Colonic mucosa (tissue), 4 donors: ENCODE measurements around the gene WFDC13. TPM values are rescaled to one million over a fixed set of nuclear protein-coding genes. Genes with fewer than 3 reads are reported as not detected.

Experiments used
- DNase-seq: peaks from one replicate; pipeline ENCODE4 v3.0.0-alpha.2; 2020
- H3K27ac ChIP-seq: fragments of 200-600 bp; one replicate; pipeline ENCODE4 v1.8.0; 2021
- H3K27me3 ChIP-seq: fragments of 200-600 bp; one replicate; pipeline ENCODE4 v1.8.0; 2021
- H3K36me3 ChIP-seq: fragments of 200-600 bp; one replicate; pipeline ENCODE4 v1.8.0; 2021
- H3K4me1 ChIP-seq: fragments of 200-600 bp; one replicate; pipeline ENCODE4 v1.8.0; 2021; ENCODE audit warnings: mild to moderate bottlenecking
- H3K4me3 ChIP-seq: fragments of 200-600 bp; one replicate; pipeline ENCODE4 v1.8.0; 2021
- H3K9ac ChIP-seq, 2 donors: one replicate each; pipeline ENCODE4 v1.7.0; 2013; ENCODE audit warnings: control low read depth in 2 of 2, low read depth in 2 of 2, low read length in 2 of 2
- H3K9me3 ChIP-seq: fragments of 200-600 bp; one replicate; pipeline ENCODE4 v1.8.0; 2021
- intact Hi-C: fragments of 100-400 bp; cut with DNase I; formaldehyde crosslinking; loops from one replicate; pipeline ENCODE4 v1.14.1; 2022
- total RNA-seq, 2 donors: library from RNA; stranded (reverse); fragmentation: NEBNext Ultra II Directional in 1 of 2; extraction: Animal tissue kit (Norgen Biotek cat#: 25700) in 1 of 2; gene quantifications; one replicate each; pipeline ENCODE4 v1.2.1, GENCODE V29; 2021
- TF ChIP-seq, protein P1 (sequence below): fragments of 200-600 bp; IDR thresholded peaks from one replicate; pipeline ENCODE4 v1.8.0; 2022; ENCODE audit warnings: antibody characterized with exemption, mild to moderate bottlenecking
- donor health status: healthy.
- donor health status: DM: no; HTN: no; CAD: no.
- donor health status: DM: no; HTN: no; CAD: no.

WFDC13 gene
- total RNA-seq, 2 donors from 2014 or later, result not detected

DNA sequence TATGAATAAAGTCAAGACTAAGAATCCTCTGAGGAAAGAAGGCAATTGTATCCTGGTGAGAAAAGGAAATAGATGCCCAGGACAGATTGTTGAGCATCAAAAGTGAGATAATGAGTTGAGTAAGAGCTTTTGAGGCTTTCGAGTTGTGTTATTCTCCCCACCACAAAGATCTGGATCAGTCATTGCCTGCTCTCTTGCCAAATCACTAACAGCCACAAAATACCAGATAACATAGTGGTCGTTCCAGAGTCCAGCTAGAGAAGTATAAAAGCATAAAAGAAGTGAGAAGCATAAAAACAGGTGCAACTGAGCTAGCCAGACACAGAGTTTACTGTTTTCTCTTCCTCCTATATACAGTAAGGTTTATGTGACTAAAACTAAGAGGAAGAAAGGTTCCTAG, 25.2 kb downstream of the WFDC13 start:
- no peaks in the 10 kb centered on the region for H3K36me3 ChIP-seq
- no peak overlapping the region for H3K4me3 ChIP-seq
- no peak overlapping the region for H3K9ac ChIP-seq
- H3K27me3 ChIP-seq, result no peaks in the 10 kb centered on the region
- H3K4me1 ChIP-seq, result no peaks in the 10 kb centered on the region
- no peak for DNase-seq
- intact Hi-C loops, result no loop called here
- no peaks in the 10 kb centered on the region for H3K9me3 ChIP-seq
- TF ChIP-seq, protein P1, sequence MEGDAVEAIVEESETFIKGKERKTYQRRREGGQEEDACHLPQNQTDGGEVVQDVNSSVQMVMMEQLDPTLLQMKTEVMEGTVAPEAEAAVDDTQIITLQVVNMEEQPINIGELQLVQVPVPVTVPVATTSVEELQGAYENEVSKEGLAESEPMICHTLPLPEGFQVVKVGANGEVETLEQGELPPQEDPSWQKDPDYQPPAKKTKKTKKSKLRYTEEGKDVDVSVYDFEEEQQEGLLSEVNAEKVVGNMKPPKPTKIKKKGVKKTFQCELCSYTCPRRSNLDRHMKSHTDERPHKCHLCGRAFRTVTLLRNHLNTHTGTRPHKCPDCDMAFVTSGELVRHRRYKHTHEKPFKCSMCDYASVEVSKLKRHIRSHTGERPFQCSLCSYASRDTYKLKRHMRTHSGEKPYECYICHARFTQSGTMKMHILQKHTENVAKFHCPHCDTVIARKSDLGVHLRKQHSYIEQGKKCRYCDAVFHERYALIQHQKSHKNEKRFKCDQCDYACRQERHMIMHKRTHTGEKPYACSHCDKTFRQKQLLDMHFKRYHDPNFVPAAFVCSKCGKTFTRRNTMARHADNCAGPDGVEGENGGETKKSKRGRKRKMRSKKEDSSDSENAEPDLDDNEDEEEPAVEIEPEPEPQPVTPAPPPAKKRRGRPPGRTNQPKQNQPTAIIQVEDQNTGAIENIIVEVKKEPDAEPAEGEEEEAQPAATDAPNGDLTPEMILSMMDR, result no peak
- no peak overlapping the region for H3K27ac ChIP-seq

DNA sequence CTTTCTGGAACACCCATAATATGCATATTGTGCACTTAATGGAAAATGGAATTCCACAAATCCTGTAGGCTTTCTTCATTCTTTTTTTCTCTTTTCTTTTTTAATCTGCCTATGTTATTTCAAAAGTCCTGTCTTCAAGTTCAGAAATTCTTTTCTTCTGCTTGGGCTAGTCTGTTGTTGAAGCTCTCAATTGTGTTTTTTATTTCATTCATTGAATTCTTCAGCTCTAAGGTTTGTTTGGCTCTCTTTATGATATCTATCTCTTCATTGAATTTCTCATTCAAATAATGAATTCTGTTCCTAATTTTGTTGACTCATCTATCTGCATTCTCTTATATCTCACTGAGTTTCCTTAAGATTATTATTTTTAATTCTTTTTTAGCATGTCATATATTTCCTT, 30.4 kb downstream of the WFDC13 start:
- TF ChIP-seq, protein P1, result no peak
- Histone ChIP-seq H3K9ac (no peak overlapping the region), H3K4me1 (no peaks in the 10 kb centered on the region), H3K4me3 (no peak overlapping the region), H3K27ac (no peak overlapping the region), H3K27me3 (no peaks in the 10 kb centered on the region), H3K9me3 (no peaks in the 10 kb centered on the region), H3K36me3 (no peaks in the 10 kb centered on the region)
- intact Hi-C loops, result no loop called here
- no peak for DNase-seq

DNA sequence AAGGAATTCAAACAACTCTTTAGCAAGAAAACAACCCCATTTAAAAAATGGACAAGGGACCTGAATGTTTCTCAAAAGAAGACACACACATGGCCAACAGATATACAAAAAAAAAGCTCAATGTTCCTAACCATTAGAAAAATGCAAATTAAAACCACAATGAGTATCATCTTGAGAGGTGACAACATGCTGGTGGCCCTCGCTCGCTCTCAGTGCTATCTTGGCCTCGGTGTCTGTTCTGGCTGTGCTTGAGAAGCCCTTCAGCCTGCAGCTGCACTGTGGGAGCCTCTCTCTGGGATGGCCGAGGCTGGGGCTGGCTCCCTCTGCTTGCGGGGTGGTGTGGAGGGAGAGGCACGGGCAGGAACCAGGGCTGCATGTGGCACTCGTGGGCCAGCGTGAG, 33.7 kb downstream of the WFDC13 start:
- no peak overlapping the region for H3K9ac ChIP-seq
- no peak overlapping the region for H3K27ac ChIP-seq
- H3K4me3 ChIP-seq, result no peak overlapping the region
- TF ChIP-seq, protein P1, result no peak
- intact Hi-C loops, result no loop called here
- H3K36me3 ChIP-seq, result no peaks in the 10 kb centered on the region
- no peaks in the 10 kb centered on the region for H3K27me3 ChIP-seq
- no peaks in the 10 kb centered on the region for H3K4me1 ChIP-seq
- no peaks in the 10 kb centered on the region for H3K9me3 ChIP-seq
- DNase-seq, result no peak

DNA sequence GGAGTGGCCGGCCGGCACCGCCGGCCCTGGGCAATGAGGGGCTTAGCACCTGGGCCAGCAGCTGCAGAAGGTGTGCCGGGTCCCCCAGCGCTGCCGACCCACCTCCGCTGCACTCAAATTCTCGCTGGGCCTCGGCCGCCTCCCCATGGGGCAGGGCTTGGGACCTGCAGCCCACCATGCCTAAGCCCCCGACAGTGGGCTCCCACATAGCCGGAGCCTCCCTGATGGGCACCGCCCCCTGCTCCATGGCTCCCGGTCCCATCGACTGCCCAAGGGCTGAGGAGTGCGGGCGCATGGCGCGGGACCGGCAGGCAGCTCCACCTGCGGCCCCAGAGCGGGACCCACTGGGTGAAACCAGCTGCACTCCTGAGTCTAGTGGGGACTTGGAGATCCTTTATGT, 34.1 kb downstream of the WFDC13 start:
- no peaks in the 10 kb centered on the region for H3K4me1 ChIP-seq
- no peak overlapping the region for H3K4me3 ChIP-seq
- no peaks in the 10 kb centered on the region for H3K36me3 ChIP-seq
- H3K27ac ChIP-seq, result no peak overlapping the region
- no peaks in the 10 kb centered on the region for H3K27me3 ChIP-seq
- TF ChIP-seq, protein P1, result no peak
- intact Hi-C loops, result no loop called here
- no peak for DNase-seq
- H3K9ac ChIP-seq, result no peak overlapping the region
- no peaks in the 10 kb centered on the region for H3K9me3 ChIP-seq

DNA sequence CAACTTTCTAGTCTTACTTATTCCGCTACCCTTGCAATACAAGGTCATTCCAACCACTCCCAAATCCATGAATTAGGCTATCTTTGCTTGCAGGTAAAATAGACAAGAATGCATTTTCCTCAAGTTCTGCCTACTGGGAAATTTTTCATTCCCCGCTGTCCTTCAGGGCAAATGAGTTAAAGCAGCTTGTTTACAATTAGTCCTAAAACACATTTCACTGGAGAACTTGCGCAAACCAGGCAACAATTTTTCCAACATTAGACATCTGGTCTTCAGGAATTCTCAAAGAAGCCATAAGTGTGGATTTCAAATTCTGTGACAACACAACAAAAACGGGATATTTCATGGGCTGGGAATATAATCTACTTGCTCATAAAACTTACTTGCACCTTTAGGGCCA, 40.8 kb downstream of the WFDC13 start:
- no peaks in the 10 kb centered on the region for H3K27me3 ChIP-seq
- no peaks in the 10 kb centered on the region for H3K36me3 ChIP-seq
- TF ChIP-seq, protein P1, result no peak
- no peaks in the 10 kb centered on the region for H3K9me3 ChIP-seq
- DNase-seq, result no peak
- H3K27ac ChIP-seq, result no peak overlapping the region
- H3K4me3 ChIP-seq, result no peak overlapping the region
- intact Hi-C loops, result no loop called here
- H3K4me1 ChIP-seq, result no peaks in the 10 kb centered on the region
- no peak overlapping the region for H3K9ac ChIP-seq

- TF ChIP-seq, protein P1, result no peak
- intact Hi-C loops, result no loop called here
- H3K4me3 ChIP-seq, result no peak overlapping the region
- H3K27ac ChIP-seq, result no peak overlapping the region
- no peaks in the 10 kb centered on the region for H3K27me3 ChIP-seq
- no peaks in the 10 kb centered on the region for H3K36me3 ChIP-seq
- no peak for DNase-seq
- no peaks in the 10 kb centered on the region for H3K4me1 ChIP-seq
- no peaks in the 10 kb centered on the region for H3K9me3 ChIP-seq
- H3K9ac ChIP-seq, result no peak overlapping the region
Measured at GRCh38 chr20:45745015-45745414, 43.2 kb downstream of the WFDC13 start.
